Neutrophil (primary cell): ENCODE data around the gene RPP14.

Source experiments
- H3K27ac ChIP-seq: fragments of 200-600 bp; sonication (generic); 2 replicates; pipeline ENCODE4 v1.5.1; 2016; ENCODE audit warnings: mild to moderate bottlenecking, moderate library complexity
- H3K27me3 ChIP-seq: fragments of 200-600 bp; sonication (generic); 2 replicates; pipeline ENCODE4 v1.6.0; 2016; ENCODE audit warnings: mild to moderate bottlenecking
- H3K36me3 ChIP-seq: fragments of 200-600 bp; sonication (generic); 2 replicates; pipeline ENCODE4 v1.5.1; 2017
- H3K4me1 ChIP-seq, 2 experiments: fragments of 200-600 bp in 1 of 2; sonication (generic) in 1 of 2; 1 replicate in 1 of 2; 2 replicates in 1 of 2; pipeline versions ENCODE4 v1.5.1 to v1.6.1; 2013 to 2016; ENCODE audit warnings: low read depth in 1 of 2, low read length in 1 of 2, mild to moderate bottlenecking in 1 of 2, moderate library complexity in 1 of 2; ENCODE audit not compliant: control insufficient read depth in 1 of 2, insufficient read depth in 1 of 2
- H3K4me3 ChIP-seq, 2 experiments: fragments of 200-600 bp in 1 of 2; sonication (generic) in 1 of 2; 1 replicate in 1 of 2; 2 replicates in 1 of 2; pipeline ENCODE4 v1.5.1; 2013 to 2016; ENCODE audit warnings: low read depth in 1 of 2, low read length in 1 of 2, mild to moderate bottlenecking in 1 of 2, moderate library complexity in 1 of 2
- H3K9me3 ChIP-seq: fragments of 200-600 bp; sonication (generic); 2 replicates; pipeline ENCODE4 v1.5.1; 2016
- CTCF ChIP-seq: fragments of 200-600 bp; sonication (generic); IDR thresholded peaks from 2 replicates; pipeline ENCODE4 v1.5.1; 2016; ENCODE audit warnings: antibody characterized with exemption

The RPP14 gene

GRCh38 chr3:58353722-58354553 is 47.9 kb downstream of the RPP14 start:
- peak overlapping the region; percentile 67 for H3K4me3 ChIP-seq
- no peaks in the 10 kb centered on the region for H3K27me3 ChIP-seq
- H3K9me3 ChIP-seq: no peaks in the 10 kb centered on the region
- no peak for TF ChIP-seq CTCF
- peaks cover 78 to 83% of the 10 kb centered on the region in 2 experiments for H3K4me1 ChIP-seq
- H3K27ac ChIP-seq: peak overlapping the region; percentile 94
- H3K36me3 ChIP-seq: no peaks in the 10 kb centered on the region

- Histone ChIP-seq H3K27ac (peak overlapping the region; percentile 94), H3K4me1 (peaks cover 66 to 71% of the 10 kb centered on the region in 2 experiments), H3K36me3 (no peaks in the 10 kb centered on the region), H3K9me3 (no peaks in the 10 kb centered on the region), H3K27me3 (no peaks in the 10 kb centered on the region), H3K4me3 (peak overlapping the region; percentile 67)
- TF ChIP-seq CTCF: no peak
Observed at GRCh38 chr3:58355179-58355578, 49.1 kb downstream of the RPP14 start.

GRCh38 chr3:58356054-58356453 is 50.0 kb downstream of the RPP14 start:
- Histone ChIP-seq H3K4me3 (peak overlapping the region; percentile 16 to 67), H3K27me3 (no peaks in the 10 kb centered on the region), H3K36me3 (no peaks in the 10 kb centered on the region), H3K27ac (peak overlapping the region; percentile 94), H3K9me3 (no peaks in the 10 kb centered on the region), H3K4me1 (peaks cover 57 to 62% of the 10 kb centered on the region in 2 experiments)
- no peak for TF ChIP-seq CTCF

GRCh38 chr3:58357402-58357801 is 51.4 kb downstream of the RPP14 start:
- no peak overlapping the region for H3K4me3 ChIP-seq
- peak overlapping the region; percentile 94 for H3K27ac ChIP-seq
- peaks cover 44 to 48% of the 10 kb centered on the region in 2 experiments for H3K4me1 ChIP-seq
- no peak for TF ChIP-seq CTCF
- H3K36me3 ChIP-seq: no peaks in the 10 kb centered on the region
- no peaks in the 10 kb centered on the region for H3K27me3 ChIP-seq
- H3K9me3 ChIP-seq: no peaks in the 10 kb centered on the region

GRCh38 chr3:58358092-58358491 is 52.0 kb downstream of the RPP14 start:
- Histone ChIP-seq H3K4me3 (no peak overlapping the region), H3K9me3 (no peaks in the 10 kb centered on the region), H3K36me3 (no peaks in the 10 kb centered on the region), H3K4me1 (peaks cover 37 to 42% of the 10 kb centered on the region in 2 experiments), H3K27me3 (no peaks in the 10 kb centered on the region), H3K27ac (peak overlapping the region; percentile 5)
- TF ChIP-seq CTCF: no peak
